Transverse colon (tissue), 4 donors: ENCODE measurements around the gene FKBP1A. TPM values are rescaled to one million over a fixed set of nuclear protein-coding genes. Genes with fewer than 3 reads are reported as not detected.

Experiments
- DNase-seq: peaks from one replicate; pipeline ENCODE4 v3.0.0-alpha.2; 2019
- H3K27ac ChIP-seq, 4 donors: fragments of 200-600 bp; sonication (generic); 2 replicates each; pipeline ENCODE4 v1.5.1; 2016 to 2018; ENCODE audit warnings: inconsistent platforms in 4 of 4
- H3K27me3 ChIP-seq: fragments of 200-600 bp; sonication (generic); 2 replicates; pipeline ENCODE4 v1.5.1; 2017; ENCODE audit warnings: inconsistent platforms
- H3K36me3 ChIP-seq, 4 donors: fragments of 200-600 bp; sonication (generic); 2 replicates each; pipeline ENCODE4 v1.5.1; 2017 to 2019; ENCODE audit warnings: inconsistent platforms in 4 of 4
- H3K4me1 ChIP-seq, 4 donors: fragments of 200-600 bp; sonication (generic); 2 replicates each; pipeline ENCODE4 v1.5.1; 2017 to 2020; ENCODE audit warnings: inconsistent platforms in 4 of 4
- H3K4me3 ChIP-seq, 4 donors: fragments of 200-600 bp; sonication (generic); 1 replicate in 1 of 4; 2 replicates in 3 of 4; pipeline versions ENCODE4 v1.5.1 to v1.6.1; 2017 to 2019; ENCODE audit warnings: inconsistent platforms in 4 of 4
- H3K9me3 ChIP-seq, 2 donors: fragments of 200-600 bp; sonication (generic); 2 replicates each; pipeline ENCODE4 v1.5.1; 2017 to 2019; ENCODE audit warnings: inconsistent platforms in 2 of 2
- CTCF ChIP-seq, 5 experiments: fragments of 200-600 bp in 3 of 5; fragments of 450-650 bp in 2 of 5; sonication (generic) in 3 of 5; IDR thresholded peaks; 1 replicate in 2 of 5; 2 replicates in 3 of 5; pipeline ENCODE4 v1.5.1; 2016 to 2017; ENCODE audit warnings: antibody characterized with exemption in 5 of 5, inconsistent platforms in 3 of 5, mild to moderate bottlenecking in 2 of 5, moderate library complexity in 1 of 5
- EP300 ChIP-seq: sonication (generic); formaldehyde crosslinking; IDR thresholded peaks from one replicate; pipeline ENCODE4 v1.6.1; 2017; ENCODE audit warnings: antibody characterized with exemption, low read depth
- POLR2A ChIP-seq: fragments of 450-650 bp; IDR thresholded peaks from one replicate; pipeline ENCODE4 v1.6.1; 2016; ENCODE audit warnings: antibody characterized with exemption, mild to moderate bottlenecking, moderate library complexity
- POLR2AphosphoS5 ChIP-seq, 3 donors: sonication (generic); formaldehyde crosslinking; IDR thresholded peaks; one replicate each; pipeline ENCODE4 v1.6.1; 2016; ENCODE audit warnings: antibody characterized with exemption in 3 of 3
- WGBS, 2 donors: methylation state at CpG; one replicate each; pipeline ENCODE4 v1.1.5; 2018; ENCODE audit warnings: low coverage in 1 of 2; 5-methylcytosine and 5-hydroxymethylcytosine counted together
- in situ Hi-C, 4 donors: fragments of 200-750 bp; cut with MboI; loops; one replicate each; pipeline versions ENCODE4 v1.15.0 to v1.15.1; 2017; ENCODE audit warnings: low sequenced_read_pairs in 3 of 4, low pct_ligation_motif_present in 1 of 4, low pct_unique_long_range_greater_than_20kb in 1 of 4
- intact Hi-C: fragments of 100-400 bp; cut with DNase I; formaldehyde crosslinking; loops from one replicate; pipeline ENCODE4 v1.15.1; 2023; ENCODE audit warnings: low total_unique reads
- total RNA-seq, 4 donors: library from RNA; depleted of rRNA; stranded (reverse); fragments of >200 nt; gene quantifications; one replicate each; pipeline ENCODE4 v1.1.0, GENCODE V29; 2016

FKBP1A gene
- total RNA-seq, 4 donors from 2014 or later, result 120 to 202 (median 144) TPM

DNA sequence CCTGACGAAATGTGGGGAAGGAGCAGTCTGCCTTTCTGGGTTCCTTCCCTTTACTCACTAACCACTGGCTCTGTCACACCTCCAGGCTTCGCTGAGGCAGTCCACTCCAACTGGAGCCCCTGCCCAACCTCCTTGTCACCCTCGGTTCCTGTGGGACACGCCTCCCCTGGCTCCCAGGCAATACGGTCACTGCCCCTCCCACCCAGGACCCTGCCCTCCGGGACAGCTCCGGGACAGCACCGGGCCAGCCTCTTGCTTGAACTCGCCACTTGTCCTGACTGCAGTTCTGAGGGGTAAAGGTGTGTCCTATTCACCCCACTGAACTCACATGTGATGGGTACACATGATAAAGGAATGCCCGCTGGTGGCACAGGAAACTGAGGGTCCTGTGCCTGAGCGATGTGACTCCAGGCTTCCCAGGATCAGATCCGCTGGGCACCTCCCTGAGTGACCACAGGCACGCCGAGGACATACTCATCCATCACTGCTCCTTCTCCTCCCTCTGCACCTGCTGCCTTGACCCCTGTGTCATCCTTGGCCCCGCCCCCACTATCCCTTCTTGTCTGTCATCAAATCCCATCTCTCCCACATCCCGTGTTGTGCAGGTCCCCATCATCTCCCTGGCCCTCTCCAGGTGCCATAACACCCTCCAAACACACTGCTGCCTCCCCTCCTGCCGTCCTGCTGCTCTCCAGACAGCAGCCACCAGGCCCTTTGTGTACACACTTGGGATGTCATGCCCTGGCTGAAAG lies 71.8 kb downstream of the FKBP1A start:
- Histone ChIP-seq H3K4me3 (no peak overlapping the region), H3K9me3 (no peaks in the 10 kb centered on the region), H3K27ac (no peak overlapping the region), H3K36me3 (no peaks in the 10 kb centered on the region), H3K27me3 (no peaks in the 10 kb centered on the region), H3K4me1 (peaks cover 4 to 13% (median 9%) of the 10 kb centered on the region in 4 donors)
- WGBS, 2 donors, result 80% methylated on average over 17 of the region's 17 CpGs; no CpG with 5 or more reads in 1 of the 2 donors
- intact Hi-C loops (no loop called here), in situ Hi-C loops (no loop called here)
- TF ChIP-seq EP300 (no peak), POLR2A (no peak), CTCF (IDR thresholded peaks at IDR 0.05) (no peak), POLR2AphosphoS5 (IDR thresholded peaks at IDR 0.05) (no peak)
- DNase-seq, result no peak

DNA sequence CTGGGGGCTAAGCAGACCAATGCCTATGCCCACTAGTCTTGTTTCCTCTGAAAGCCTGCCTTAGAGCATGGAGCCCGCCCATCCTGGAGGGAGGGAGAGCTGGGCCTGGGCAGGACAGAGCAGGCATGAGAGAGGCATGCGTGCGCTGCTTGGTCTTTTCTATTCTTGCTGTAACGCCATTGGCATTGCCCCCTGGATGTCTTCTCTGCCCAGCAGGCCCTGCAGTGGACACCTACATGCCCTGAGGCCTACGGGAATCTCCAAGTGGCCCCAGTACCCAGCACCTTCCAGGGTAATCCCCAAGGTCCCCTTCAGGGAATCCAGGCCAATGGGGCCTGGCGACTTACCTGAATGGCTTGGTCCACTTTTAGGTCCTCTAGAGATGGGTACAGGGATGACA lies 72.8 kb downstream of the FKBP1A start:
- in situ Hi-C loops (no loop called here), intact Hi-C loops (no loop called here)
- Histone ChIP-seq H3K27me3 (no peaks in the 10 kb centered on the region), H3K4me1 (peaks cover 0 to 9% (median 6%) of the 10 kb centered on the region in 4 donors), H3K4me3 (no peak overlapping the region), H3K9me3 (no peaks in the 10 kb centered on the region), H3K36me3 (no peaks in the 10 kb centered on the region), H3K27ac (no peak overlapping the region)
- DNase-seq, result no peak
- TF ChIP-seq POLR2A (no peak), EP300 (no peak), CTCF (IDR thresholded peaks at IDR 0.05) (no peak), POLR2AphosphoS5 (IDR thresholded peaks at IDR 0.05) (no peak)
- WGBS, 2 donors, result 89% methylated on average over 6 of the region's 6 CpGs; no CpG with 5 or more reads in 1 of the 2 donors

DNA sequence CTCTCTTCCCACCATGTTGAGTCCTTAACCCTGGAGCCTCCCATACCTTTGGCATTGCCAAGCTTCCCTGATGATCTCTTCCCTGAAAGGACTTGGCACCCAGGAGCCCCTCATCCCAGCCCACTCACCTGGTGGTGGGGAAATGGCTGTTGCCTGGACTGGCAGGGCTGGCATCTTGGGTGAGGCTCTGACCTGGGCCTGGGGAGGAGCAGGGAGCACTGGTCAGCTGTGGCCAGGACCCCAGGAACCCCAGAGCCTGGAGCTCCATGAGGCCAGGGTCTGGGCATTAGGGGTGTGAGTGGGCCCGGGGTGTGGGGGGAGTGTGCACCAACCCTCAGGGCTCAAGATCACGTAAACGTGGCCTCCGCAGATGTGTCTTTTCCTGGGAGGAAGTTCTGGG lies 73.4 kb downstream of the FKBP1A start:
- Histone ChIP-seq H3K4me3 (no peak overlapping the region), H3K27me3 (no peaks in the 10 kb centered on the region), H3K27ac (no peak overlapping the region), H3K9me3 (no peaks in the 10 kb centered on the region), H3K36me3 (no peaks in the 10 kb centered on the region), H3K4me1 (peaks cover 0 to 4% (median 1%) of the 10 kb centered on the region in 4 donors)
- 100% methylated on average over 1 of the region's 4 CpGs; no CpG with 5 or more reads in 1 of the 2 donors for WGBS, 2 donors
- in situ Hi-C loops (loop anchor here (5.0 to 10.0 kb wide), 4 partner anchors 65 to 123 kb away; no protein-coding TSS in a partner anchor), intact Hi-C loops (loop anchor here (10.0 kb wide), 1 partner anchor 145 kb away; the partner anchor contains the start of gene NSFL1C)
- no peak for DNase-seq
- no peak for TF ChIP-seq EP300
- no peak for TF ChIP-seq CTCF (IDR thresholded peaks at IDR 0.05)
- TF ChIP-seq POLR2A, result no peak
- no peak for TF ChIP-seq POLR2AphosphoS5 (IDR thresholded peaks at IDR 0.05)

- 88 to 100% methylated on average over 2 to 4 of the region's 4 CpGs for WGBS, 2 donors
- H3K36me3 ChIP-seq, result no peaks in the 10 kb centered on the region
- intact Hi-C loops (loop anchor here (10.0 kb wide), 1 partner anchor 146 kb away; the partner anchor contains the start of gene NSFL1C), in situ Hi-C loops (loop anchor here (5.0 to 10.0 kb wide), 4 partner anchors 66 to 123 kb away; no protein-coding TSS in a partner anchor)
- DNase-seq, result no peak
- H3K9me3 ChIP-seq, result no peaks in the 10 kb centered on the region
- no peak overlapping the region for H3K27ac ChIP-seq
- H3K27me3 ChIP-seq, result no peaks in the 10 kb centered on the region
- H3K4me3 ChIP-seq, result no peak overlapping the region
- no peaks in the 10 kb centered on the region for H3K4me1 ChIP-seq
- TF ChIP-seq POLR2AphosphoS5 (IDR thresholded peaks at IDR 0.05) (no peak), POLR2A (no peak), EP300 (no peak), CTCF (IDR thresholded peaks at IDR 0.05) (no peak)
Observed at GRCh38 chr20:1319051-1319450, 73.8 kb downstream of the FKBP1A start.
